ENCODE results near the gene CARHSP1.

The CARHSP1 gene

DNA sequence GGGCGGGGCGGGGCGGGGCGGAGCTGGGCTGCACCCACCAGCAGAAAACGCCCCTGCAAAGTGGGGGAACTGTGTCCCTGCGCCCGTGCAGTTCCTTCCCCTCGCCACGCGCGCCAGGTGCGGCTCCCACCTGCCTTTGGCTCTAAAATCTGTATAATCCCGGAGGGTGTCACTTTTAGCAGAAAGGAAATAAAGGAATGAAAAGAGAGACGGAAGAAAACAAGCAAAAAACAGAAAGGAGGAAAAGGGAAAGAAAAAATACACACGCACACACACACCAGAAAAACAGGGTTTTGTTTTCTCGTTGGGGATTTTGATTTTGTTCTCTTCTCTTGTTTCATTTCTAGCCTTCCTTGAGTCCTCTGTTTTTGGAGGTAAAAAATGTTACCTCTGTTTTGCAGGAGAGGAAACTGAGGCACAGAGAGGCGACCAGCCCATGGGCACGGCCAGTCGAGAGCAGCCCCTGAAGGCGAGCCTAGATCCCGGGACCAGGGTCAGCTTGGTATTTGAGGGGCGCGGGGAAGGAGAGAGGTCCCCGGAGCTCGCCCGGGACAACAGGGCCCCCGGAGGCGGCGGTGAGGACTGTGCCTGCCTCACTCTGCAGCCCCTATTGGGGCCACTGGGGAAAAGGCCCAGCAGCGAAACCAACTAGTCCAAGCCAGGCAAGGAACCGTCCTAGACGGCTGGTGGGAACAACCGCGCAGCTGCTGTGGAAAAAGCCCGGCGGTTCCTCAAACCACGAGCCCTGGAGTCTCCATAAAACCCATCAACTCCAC is 594 bp upstream of the CARHSP1 start:
- DNase-seq, result no peak

- DNase-seq, result peak; percentile 71
Measured at GRCh38 chr16:8867932-8868415, 832 bp downstream of the CARHSP1 start.

GRCh38 chr16:8867216-8867931 is 1.4 kb downstream of the CARHSP1 start:
- peak; percentile 16 for DNase-seq

DNA sequence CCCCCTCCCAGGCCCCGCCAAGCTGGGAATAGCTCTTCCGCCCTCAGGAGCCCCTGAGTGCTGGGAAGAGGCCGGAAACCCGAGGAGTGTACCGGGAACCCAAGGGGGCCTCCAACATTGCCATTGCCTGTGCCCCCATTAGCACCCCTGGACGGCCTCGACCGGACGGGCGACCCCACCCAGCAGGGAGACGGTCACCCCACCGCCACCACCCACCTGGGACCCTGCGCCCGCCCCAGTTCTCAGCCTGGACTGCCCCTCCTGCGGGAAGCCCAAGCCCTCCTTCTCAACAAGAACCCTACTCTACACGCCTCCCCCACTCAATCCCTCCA is 2.0 kb downstream of the CARHSP1 start:
- no peak for DNase-seq

DNA sequence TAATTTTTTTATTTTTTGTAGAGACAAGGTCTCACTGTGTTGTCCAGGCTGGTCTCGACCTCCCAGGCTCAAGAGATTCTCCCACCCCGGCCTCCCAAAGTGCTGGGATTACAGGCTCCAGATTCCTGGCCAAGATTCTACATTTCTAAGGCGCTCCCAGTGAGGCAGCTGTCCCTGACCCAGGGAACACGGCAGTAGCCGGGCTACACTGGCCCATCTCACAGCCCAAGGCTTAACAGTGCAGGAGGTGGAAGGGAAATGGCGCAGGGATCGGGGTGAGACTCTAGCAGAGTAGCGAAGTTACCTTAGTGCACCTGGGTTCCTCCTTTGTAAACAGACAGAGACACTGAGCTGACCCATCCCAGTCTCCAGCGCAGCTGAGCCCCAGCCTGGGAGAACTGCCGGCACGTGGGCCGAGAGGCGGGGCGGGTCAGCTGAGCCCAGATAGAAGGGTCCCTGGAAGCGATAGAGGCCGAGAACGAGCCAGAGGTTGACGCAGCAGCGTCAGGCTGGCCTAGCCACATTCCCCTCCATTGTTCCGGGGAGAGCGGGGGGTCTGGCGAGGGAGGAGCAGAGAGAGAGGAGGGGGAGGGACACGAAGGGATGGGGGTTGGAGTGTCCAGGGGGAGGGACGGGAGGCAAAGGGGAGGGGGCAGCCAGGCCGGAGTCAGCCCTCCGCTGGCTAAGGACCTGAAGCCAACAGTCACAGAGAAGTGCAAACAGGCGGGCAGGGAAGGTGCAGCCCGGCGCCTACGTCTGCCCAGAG is 2.5 kb downstream of the CARHSP1 start:
- DNase-seq, result no peak

DNA sequence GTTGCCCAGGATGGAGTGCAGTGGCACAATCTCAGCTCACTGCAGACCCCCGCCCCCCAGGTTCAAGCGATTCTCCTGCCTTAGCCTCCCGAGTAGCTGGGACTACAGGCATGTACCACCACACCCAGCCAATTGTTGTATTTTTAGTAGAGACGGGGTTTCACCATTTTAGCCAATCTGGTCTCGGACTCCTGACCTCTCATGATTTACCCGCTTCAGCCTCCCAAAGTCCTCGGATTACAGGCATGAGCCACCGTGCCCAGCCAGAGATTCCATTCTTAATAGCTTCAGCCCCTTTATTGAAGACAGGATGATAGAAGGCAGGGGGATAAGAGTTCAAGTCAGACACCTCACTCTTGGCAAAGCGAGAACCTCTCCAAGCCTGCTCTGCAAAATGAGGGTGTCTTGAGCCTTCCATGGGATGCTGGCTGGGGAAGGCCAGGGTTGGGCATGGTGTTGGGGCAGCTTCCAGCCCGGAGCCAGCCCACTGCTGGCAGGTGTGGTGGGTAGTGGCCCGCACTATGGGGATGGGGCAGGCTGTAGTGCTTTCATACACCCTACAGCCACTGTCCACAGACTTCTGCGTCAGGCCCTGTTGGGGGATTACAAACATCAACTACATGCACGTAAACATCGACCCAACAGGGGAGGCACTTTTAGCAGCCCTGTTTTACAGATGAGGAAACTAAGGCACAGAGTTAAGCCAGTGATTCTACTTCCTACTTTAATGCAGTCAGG is 3.5 kb downstream of the CARHSP1 start:
- DNase-seq, result no peak

DNA sequence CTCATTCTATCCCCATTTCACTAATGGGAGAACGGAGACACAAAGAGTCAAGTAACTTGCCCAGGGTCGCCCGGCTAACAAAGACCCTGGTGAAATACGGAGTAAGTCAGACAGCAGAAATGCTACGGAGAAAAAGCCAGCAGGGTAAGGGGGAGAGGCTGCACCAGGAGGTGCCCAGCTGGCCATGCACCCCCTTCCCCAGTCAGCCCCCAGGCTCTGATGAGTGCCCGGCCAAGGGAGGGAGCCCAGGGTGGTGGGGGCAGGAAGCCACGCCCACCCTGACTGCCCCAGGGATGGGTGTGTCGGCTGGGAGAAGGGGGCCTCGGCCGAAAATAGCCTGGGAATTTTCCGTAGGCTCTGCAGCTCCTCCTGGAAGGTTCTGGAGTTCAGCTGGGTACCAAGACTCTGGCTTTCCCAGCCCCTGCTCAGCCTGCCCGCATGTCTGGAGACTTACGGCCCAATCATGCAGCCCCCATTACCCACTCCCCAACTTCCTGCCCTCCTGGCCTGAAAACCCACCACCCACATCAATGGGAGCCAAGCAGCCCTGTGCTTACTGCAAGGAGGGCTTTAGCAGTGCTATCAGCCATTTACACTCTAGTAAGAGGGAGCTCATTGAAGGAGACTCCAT is 4.2 kb downstream of the CARHSP1 start:
- no peak for DNase-seq

GRCh38 chr16:8863594-8864424 is 5.0 kb downstream of the CARHSP1 start:
- no peak for DNase-seq

GRCh38 chr16:8862309-8863130 is 6.3 kb downstream of the CARHSP1 start:
- DNase-seq, result no peak

DNA sequence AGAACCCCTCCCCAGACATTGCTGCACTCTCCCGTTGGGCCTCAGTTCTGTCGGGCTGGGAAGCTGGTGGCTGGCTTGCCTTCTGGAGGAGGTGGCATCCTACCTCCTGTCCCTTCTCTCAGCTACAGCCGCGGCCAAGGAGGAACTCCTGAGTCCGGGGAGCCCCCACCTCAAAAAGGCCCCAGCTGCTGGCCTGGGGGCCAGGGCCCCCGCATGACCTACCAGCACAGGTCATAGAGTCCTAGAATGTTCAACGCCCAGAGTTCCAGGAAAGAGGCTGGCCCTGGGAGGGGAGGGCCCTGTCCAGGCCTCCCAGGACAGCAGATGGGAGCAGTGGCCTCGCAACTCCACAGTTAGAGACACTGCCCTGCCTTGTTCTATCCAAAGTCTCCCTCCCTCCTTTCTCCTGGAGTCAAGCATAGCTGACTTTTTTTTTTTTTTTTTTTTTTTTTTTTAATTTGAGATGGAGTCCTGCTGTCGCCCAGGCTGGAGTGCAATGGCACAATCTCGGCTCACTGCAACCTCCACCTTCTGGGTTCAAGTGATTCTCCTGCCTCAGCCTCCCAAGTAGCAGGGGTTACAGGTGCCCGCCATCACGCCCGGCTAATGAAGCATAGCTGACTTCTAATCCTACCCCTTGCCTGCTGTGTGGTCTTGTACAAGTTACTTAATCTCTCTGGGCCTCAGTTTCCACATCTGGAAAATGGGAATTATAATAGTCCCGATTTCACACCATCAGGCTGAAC is 7.1 kb downstream of the CARHSP1 start:
- no peak for DNase-seq

DNA sequence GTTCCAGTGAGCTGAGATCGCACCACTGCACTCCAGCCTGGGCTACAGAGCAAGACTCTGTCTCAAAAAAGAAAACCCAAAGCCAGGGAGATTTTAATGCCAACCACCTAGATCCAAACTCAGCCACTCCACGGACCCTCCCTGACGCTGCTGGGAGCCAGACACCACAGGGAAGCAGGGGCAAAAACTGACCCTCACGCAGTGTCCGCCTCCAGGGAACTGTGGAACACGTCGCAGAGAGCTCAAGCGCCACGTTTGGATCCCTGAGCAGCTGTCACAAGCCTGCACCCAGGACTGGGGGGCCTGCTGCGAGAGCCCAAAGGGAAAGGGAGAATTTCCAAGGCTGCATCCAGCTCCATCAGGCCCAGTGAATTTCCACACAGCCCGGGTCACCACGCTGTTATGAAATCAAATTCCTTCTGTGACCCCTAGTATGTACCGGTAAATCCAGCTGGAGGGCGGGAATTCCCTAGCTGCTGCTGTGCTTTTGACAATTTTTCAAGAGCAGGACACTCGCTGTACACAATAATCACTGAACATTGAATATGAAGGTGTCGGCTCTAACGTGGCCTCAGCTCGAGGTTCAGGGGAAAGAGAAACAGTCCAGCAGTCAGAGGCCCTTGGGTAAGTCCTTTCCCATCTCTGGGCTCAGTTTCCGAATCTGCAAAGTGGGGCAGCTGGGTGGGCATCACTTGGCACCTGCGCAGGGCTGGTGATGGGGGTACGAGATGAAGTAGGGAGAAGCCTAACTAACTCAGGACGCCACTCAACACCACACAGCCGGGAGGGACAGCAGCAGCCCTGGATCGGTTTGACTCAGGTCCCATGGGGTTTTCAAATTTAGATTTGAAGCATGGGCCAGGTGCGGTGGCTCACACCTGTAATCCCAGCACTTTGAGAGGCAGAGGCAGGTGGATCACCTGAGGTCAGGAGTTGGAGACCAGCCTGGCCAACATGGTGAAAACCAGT is 8.6 kb downstream of the CARHSP1 start:
- DNase-seq, result no peak

GRCh38 chr16:8858994-8859912 is 9.6 kb downstream of the CARHSP1 start:
- no peak for DNase-seq

DNA sequence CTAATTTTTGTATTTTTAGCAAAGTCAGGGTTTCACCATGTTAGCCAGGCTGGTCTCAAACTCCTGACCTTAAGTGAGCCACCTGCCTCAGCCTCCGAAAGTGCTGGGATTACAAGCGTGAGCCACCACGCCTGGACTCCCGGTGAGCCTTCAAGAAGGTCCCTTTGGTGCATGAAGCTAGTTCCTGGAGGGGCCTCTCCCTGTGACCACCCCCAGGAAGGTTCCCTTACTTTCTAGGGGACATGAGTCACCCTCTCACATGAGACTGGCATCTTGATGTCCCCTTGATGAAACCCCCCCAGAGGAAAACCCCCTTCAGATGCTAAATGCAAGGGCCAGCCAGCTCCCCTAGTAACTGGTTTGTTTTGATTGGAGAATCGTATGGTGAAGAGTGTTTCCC is 12.8 kb downstream of the CARHSP1 start:
- DNase-seq, result no peak

DNA sequence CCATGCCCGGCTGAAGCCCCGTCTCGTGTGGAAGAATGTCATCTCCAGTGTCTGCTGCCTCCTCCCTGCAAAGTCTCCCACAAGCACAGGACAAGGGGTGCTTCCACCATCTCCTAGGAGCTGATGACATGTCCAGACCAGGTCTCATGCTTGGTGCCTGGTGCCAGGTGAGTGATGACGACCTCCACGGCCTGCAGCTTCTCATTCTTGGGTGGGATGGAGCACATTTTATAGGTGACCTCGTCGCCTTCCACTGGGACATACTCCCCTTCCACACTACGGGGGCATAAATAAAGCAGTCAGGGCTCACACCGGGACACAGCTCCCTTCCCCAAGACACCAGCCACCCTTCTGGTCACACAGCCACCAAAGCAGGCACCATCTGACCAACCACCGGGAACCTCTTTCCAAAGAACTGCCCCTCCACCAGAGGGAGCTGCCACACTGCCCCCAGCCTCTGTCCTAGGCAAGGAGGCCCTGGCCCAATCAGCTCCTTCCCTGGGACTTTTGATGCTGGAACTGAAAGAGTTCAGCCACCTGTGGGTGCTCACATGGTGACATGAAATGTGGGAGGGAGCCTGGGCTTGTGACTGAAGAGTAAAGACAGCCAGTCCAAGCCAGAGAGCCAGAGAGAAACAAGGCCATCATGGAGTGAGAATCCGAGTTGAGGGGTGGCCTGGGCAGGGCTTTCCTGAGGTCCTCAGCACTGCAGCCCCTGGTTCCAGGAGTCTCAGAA is 13.6 kb downstream of the CARHSP1 start:
- DNase-seq, result no peak

DNA sequence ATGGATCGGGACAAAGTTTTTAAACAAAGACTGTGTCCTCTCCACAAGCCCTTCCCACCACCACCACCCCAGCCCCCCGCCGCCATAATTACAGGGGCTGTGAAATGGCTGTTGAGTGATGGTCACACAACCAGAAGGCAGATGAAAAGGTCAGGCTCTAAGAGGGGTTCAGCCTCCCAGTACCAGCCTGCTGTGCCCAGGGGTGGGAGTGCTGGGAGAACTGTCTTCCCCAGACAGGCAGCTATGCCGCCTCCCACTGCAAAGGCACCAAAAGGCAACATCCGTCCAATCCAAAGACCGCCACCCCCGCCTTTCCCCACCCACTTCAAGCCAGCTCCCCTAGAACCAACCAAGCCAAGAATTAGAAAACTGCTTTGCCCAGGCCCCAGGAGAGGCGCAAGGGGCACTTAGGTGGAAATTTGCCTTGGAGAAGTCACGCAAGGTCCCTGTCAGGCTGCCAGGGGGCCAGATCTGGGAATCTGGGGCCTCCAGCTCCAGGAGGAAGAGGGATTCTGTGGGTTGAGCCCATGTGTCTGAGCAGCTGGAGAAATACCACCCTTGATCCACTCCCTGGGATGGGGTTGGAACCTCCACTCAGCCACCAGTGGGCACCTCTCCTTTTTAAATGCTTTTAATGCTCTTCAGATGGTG is 14.4 kb downstream of the CARHSP1 start:
- DNase-seq, result no peak

DNA sequence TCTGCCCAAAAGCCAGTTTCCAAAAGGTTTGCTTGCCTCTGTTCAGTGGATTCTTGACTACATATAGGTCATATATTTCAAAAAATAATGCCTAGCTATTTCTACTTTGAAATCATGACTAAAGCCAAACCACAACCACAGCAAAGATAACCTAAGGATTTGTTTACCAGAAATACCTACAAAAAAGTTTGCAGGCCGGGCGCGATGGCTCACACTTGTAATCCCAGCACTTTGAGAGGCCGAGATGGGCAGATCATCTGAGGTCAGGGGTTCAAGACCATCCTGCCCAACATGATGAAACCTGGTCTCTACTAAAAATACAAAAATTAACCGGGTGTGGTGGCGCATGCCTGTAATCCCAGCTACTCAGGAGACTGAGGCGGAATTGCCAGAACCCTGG is 15.2 kb downstream of the CARHSP1 start:
- no peak for DNase-seq

Measured in activated gamma-delta T cell treated with Interleukin-2 at 50 U/mL for 16 hours (primary cell).